Measurements from ENCODE around the gene KIFBP.
"Not testable (repeated sequence)": the region's sequence is repeated elsewhere in the genome, so short reads cannot be mapped to it uniquely, and the experiment has no call there.

Gene KIFBP, protein sequence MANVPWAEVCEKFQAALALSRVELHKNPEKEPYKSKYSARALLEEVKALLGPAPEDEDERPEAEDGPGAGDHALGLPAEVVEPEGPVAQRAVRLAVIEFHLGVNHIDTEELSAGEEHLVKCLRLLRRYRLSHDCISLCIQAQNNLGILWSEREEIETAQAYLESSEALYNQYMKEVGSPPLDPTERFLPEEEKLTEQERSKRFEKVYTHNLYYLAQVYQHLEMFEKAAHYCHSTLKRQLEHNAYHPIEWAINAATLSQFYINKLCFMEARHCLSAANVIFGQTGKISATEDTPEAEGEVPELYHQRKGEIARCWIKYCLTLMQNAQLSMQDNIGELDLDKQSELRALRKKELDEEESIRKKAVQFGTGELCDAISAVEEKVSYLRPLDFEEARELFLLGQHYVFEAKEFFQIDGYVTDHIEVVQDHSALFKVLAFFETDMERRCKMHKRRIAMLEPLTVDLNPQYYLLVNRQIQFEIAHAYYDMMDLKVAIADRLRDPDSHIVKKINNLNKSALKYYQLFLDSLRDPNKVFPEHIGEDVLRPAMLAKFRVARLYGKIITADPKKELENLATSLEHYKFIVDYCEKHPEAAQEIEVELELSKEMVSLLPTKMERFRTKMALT

DNA sequence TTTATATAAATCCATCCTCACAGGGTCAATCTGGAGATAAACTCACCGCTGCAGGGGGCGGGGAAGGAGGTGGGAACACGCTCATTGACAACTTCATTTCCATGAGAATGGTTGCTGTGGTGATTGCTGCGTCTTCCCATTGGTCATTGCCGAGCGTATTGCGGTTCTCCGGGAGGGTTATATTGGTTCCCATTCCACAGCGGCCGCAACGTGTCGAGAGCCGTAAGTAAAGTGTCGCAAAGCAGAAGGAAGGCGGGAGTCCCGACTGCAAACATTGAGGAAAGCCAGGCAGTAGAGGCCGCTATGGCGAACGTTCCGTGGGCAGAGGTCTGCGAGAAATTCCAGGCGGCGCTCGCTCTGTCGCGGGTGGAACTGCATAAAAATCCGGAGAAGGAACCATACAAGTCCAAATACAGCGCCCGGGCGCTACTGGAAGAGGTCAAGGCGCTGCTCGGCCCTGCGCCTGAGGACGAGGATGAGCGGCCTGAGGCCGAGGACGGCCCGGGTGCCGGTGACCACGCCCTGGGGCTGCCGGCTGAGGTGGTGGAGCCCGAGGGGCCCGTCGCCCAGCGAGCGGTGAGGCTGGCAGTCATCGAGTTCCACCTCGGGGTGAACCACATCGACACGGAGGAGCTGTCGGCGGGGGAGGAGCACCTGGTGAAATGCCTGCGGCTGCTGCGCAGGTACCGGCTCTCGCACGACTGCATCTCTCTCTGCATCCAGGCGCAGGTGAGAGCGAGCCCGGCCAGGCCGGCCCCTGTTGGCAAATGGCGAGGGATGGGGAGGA lies at the start of gene KIFBP:
KIFBP (plus strand) TSS at position 274 of the 787 bp plus-strand sequence; CDS start at position 304, 30 bp downstream.
- Mint-ChIP-seq H3K36me3 (peaks cover 20 to 21% of the 10 kb centered on the region in 2 donors), H3K4me3 (peak within 1 kb of the TSS; percentile 96 to 99), H3K27ac (peak within 1 kb of the TSS; percentile 94), H3K9me3 (no peaks in the 10 kb centered on the region), H3K4me1 (peaks cover 17 to 50% of the 10 kb centered on the region in 2 donors), H3K27me3 (no peaks in the 10 kb centered on the region)
- ATAC-seq (replicated peaks) (peak; percentile 88 to 91), DNase-seq (peak; percentile 81)

DNA sequence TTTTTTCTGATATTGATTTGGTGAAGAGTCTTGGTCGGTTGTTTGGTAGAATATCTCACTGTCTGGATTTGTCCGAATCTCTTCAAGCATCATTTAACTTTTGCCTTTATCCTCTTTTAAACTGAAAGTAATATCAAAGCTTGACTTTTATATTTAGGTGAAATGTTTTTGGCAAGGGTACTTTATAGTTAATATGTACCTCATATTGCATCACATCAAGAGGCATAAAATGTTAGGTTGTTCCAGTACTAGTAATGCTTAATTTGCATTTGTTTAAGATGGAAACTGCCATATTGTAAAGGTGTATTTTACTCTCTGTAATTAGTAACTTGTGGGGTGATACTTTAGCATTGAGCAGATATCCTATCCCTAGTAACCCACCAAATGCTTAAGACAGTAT lies 49.7 kb upstream of the KIFBP start:
- DNase-seq (no peak), ATAC-seq (replicated peaks) (no peak)
- Mint-ChIP-seq H3K27ac (no peak overlapping the region), H3K36me3 (peaks cover 17 to 25% of the 10 kb centered on the region in 2 donors), H3K27me3 (no peaks in the 10 kb centered on the region), H3K4me1 (no peaks in the 10 kb centered on the region), H3K4me3 (no peak overlapping the region), H3K9me3 (no peaks in the 10 kb centered on the region)

DNA sequence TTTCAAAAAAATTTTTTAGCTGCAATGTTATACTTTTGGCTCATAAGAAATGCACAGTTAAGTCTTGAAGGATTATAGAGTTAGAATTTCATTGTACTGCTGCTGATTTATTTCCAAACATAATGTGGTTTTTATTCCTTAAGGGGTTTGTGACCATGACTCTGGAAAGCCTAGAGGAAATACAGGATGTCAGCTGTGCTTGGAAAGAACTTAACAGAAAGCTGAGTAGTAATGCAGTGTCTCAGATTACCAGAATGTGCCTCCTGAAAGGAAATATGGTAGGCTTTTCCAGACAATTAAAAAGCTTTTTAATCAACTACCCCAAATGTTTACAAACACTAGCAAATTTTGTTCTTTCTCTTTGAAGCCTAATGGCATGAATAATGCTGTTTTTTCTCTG lies 47.7 kb upstream of the KIFBP start:
- H3K36me3 Mint-ChIP-seq = peaks cover 22 to 30% of the 10 kb centered on the region in 2 donors
- H3K27me3 Mint-ChIP-seq; ATAC-seq (replicated peaks); H3K27ac Mint-ChIP-seq; H3K4me3 Mint-ChIP-seq; DNase-seq; H3K4me1 Mint-ChIP-seq; H3K9me3 Mint-ChIP-seq: not testable (repeated sequence)

DNA sequence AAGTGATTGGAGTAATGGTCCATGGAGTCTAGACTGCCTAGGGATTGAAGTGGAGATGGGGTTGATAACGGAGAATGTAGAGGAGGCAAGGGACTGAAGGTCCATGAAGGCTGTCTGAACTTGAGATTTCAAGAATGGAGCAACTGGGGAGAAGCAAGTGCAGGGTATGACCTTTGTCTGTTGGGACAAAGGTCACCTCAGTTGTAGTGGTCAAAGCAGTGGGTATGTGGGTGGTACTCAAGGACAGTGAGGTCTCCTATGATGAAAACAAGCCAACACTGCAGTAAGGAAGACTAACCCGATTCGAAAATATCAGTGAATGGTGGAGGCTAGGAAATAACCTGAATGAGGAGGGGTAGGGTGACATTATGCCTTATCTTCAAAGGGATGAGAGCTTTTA lies 38.0 kb upstream of the KIFBP start:
- no peak overlapping the region for H3K4me3 Mint-ChIP-seq
- DNase-seq = no peak
- H3K9me3 Mint-ChIP-seq = no peaks in the 10 kb centered on the region

DNA sequence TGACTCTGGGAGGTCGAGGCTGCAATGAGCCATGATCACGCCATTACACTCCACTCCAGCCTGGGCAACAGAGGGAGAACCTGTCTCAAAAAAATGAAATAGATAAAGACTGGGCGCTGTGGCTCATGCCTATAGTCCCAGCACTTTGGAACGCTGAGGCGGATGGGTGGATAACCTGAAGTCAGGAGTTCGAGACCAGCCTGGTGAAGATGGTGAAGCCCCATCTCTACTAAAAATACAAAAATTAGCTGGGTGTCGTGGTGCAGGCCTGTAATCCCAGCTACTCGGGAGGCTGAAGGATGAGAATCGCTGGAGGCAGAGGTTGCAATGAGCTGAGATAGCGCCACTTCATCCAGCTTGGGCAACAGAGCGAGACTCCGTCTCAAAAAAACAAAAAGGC lies 33.7 kb upstream of the KIFBP start:
- Mint-ChIP-seq H3K27me3 (no peaks in the 10 kb centered on the region), H3K4me1 (peaks cover 15 to 27% of the 10 kb centered on the region in 2 donors), H3K4me3 (peak overlapping the region; percentile 44 to 99), H3K36me3 (peaks cover 27 to 36% of the 10 kb centered on the region in 2 donors), H3K27ac (peak overlapping the region; percentile 80), H3K9me3 (no peaks in the 10 kb centered on the region)
- ATAC-seq (replicated peaks) (no peak), DNase-seq (no peak)

More for the DNA sequence above, 38.0 kb upstream of the KIFBP start:
- ATAC-seq (replicated peaks) = no peak
- no peaks in the 10 kb centered on the region for H3K27me3 Mint-ChIP-seq
- no peaks in the 10 kb centered on the region for H3K4me1 Mint-ChIP-seq
- H3K36me3 Mint-ChIP-seq = peaks cover 10 to 18% of the 10 kb centered on the region in 2 donors
- H3K27ac Mint-ChIP-seq = no peak overlapping the region

DNA sequence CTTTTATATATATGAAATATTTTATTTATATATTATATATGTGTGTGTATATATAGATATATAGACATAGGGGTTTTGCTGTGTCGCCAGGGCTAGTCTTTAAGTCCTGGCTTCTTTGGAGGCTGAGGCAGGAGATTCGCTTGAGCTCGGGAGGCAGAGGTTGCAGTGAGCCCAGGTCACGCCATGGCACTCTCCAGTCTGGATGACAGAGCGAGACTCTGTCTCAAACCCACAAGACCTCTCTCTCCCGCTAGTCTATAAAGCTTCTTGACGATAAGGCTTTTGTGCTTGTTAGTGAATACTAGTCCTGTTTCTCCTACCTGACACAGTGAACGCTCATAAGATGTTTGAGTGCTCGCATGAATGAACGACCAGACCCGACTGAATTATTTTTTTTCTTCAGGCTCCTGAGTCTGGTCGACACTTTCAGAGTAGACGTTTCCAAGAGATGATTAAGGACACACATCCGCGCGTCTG lies 33.2 kb upstream of the KIFBP start:
- Mint-ChIP-seq H3K4me3 (peak overlapping the region; percentile 95 to 99), H3K9me3 (no peaks in the 10 kb centered on the region), H3K36me3 (peaks cover 30 to 39% of the 10 kb centered on the region in 2 donors), H3K27me3 (no peaks in the 10 kb centered on the region), H3K4me1 (peaks cover 17 to 31% of the 10 kb centered on the region in 2 donors), H3K27ac (peak overlapping the region; percentile 99)
- ATAC-seq (replicated peaks) = peak; percentile 24 to 34
- DNase-seq = no peak

DNA sequence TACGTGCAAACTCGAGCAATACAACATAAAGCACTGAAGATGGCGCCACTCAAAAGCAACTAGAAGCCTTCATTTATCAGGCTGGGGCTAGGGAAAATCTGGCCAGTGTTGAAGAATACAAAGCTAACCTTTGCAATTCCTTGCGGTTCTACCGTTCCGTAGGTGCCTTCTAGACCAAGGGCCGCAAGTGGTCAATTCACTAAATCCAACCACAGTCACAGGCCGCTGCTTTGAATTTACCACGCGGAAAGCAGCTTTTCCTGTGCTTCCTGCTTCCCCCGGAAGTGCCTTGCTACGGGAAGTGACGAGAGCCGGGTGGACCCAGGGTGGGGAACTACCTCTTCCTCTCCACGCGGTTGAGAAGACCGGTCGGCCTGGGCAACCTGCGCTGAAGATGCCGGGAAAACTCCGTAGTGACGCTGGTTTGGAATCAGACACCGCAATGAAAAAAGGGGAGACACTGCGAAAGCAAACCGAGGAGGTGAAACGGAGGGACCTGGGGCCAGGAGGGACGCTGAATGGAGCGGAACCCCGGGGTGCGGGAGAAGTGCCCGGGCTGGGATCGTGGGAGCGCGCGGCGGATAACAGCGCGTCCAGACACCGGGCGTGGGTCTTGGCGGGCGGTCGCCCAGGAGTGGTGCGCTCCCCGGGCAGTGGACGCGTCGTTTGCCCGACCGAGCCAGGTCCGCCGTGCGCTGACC lies 32.6 kb upstream of the KIFBP start, which contains the start of gene DDX21:
DDX21 (plus strand) TSS at position 339 of the 701 bp plus-strand sequence; CDS start at position 395, 56 bp downstream.
- peak; percentile 90 for DNase-seq
- peak; percentile 89 to 91 for ATAC-seq (replicated peaks)
- Mint-ChIP-seq H3K4me3 (peak within 1 kb of the TSS; percentile 95 to 99), H3K27ac (peak within 1 kb of the TSS; percentile 99), H3K4me1 (peaks cover 17 to 31% of the 10 kb centered on the region in 2 donors), H3K27me3 (no peaks in the 10 kb centered on the region), H3K9me3 (no peaks in the 10 kb centered on the region), H3K36me3 (peaks cover 30 to 39% of the 10 kb centered on the region in 2 donors)

DNA sequence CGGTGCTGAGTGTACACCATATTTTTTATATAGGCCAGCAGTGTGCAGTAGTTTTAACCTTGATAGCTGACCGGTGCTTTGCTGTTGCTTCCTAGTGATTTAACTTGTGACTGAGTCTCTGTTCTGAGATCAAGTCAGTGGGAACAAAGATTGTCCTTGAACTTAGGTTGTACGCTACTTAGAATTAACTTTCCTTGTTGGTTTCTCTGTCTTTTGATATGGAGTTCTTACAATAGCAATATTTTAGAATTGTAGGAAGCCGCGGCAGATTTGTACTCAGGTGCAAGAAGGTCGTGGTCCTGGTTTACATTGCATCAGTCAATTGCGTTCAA lies 31.4 kb upstream of the KIFBP start:
- Mint-ChIP-seq H3K4me3 (peak overlapping the region; percentile 95 to 99), H3K36me3 (peaks cover 30 to 46% of the 10 kb centered on the region in 2 donors), H3K9me3 (no peaks in the 10 kb centered on the region), H3K4me1 (peaks cover 20 to 39% of the 10 kb centered on the region in 2 donors), H3K27me3 (no peaks in the 10 kb centered on the region), H3K27ac (peak overlapping the region; percentile 99)
- DNase-seq = no peak
- ATAC-seq (replicated peaks) = no peak

DNA sequence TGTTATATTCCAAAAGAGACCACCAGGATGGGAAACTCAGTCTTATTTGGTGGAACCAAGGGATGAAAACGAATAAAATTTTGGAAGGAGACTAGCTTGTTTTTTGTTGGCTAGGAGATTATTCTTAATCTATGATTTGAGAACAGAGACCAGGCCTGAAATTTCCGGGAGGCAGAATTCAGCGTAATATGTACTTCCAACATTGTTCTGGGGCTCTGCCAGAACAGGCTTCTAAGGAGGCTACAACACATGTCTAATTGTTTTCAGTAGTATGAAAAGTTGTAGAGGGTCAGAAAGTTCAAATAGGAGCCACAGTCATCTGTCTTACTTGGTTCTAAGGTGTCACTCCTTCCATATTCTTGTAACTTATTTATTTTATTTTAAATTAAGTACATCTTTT lies 30.9 kb upstream of the KIFBP start:
- Mint-ChIP-seq H3K27ac (peak overlapping the region; percentile 99), H3K4me1 (peaks cover 20 to 41% of the 10 kb centered on the region in 2 donors), H3K27me3 (no peaks in the 10 kb centered on the region), H3K4me3 (peak overlapping the region; percentile 95 to 99), H3K36me3 (peaks cover 31 to 47% of the 10 kb centered on the region in 2 donors), H3K9me3 (no peaks in the 10 kb centered on the region)
- DNase-seq = no peak
- ATAC-seq (replicated peaks) = no peak

DNA sequence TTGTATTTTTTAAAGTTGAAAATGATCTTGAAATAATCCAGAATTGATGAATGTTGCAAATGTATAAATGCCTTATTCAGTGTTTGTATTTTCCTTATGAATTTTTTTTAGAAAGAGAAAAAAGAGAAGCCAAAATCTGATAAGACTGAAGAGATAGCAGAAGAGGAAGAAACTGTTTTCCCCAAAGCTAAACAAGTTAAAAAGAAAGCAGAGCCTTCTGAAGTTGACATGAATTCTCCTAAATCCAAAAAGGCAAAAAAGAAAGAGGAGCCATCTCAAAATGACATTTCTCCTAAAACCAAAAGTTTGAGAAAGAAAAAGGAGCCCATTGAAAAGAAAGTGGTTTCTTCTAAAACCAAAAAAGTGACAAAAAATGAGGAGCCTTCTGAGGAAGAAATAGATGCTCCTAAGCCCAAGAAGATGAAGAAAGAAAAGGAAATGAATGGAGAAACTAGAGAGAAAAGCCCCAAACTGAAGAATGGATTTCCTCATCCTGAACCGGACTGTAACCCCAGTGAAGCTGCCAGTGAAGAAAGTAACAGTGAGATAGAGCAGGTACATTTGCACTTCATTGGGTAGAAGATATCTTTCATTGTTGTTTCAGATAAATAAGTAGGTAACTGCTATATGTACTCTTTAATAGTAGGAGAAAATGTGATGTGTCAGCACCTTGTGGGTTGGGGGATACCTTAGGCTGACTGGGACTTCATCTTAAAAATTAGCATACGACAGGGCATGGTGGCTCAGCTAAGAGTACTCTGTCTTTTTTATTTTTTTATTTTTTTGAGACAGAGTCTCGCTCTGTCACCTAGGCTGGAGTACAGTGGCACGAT lies 28.7 kb upstream of the KIFBP start:
- no peak for DNase-seq
- H3K36me3 Mint-ChIP-seq = peaks cover 36 to 50% of the 10 kb centered on the region in 2 donors
- ATAC-seq (replicated peaks) = no peak
- H3K4me1 Mint-ChIP-seq = peaks cover 22 to 41% of the 10 kb centered on the region in 2 donors
- H3K27ac Mint-ChIP-seq = peak overlapping the region; percentile 75
- H3K4me3 Mint-ChIP-seq = peak overlapping the region; percentile 30 to 41
- H3K27me3 Mint-ChIP-seq = no peaks in the 10 kb centered on the region
- no peaks in the 10 kb centered on the region for H3K9me3 Mint-ChIP-seq

DNA sequence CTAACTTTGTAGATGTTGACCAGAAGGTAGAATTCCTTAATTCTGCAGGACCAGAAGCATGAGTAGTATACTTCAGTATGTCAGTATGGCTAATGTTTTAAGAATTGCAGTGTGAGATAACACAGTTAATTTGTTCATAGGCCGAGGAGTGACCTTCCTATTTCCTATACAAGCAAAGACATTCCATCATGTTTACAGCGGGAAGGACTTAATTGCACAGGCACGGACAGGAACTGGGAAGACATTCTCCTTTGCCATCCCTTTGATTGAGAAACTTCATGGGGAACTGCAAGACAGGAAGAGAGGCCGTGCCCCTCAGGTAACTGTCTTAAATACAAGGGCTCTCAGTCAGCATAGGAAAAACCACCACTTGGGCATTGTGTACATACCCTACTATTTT lies 25.5 kb upstream of the KIFBP start:
- peaks cover 17 to 29% of the 10 kb centered on the region in 2 donors for H3K4me1 Mint-ChIP-seq
- peaks cover 31 to 53% of the 10 kb centered on the region in 2 donors for H3K36me3 Mint-ChIP-seq
- no peaks in the 10 kb centered on the region for H3K9me3 Mint-ChIP-seq
- no peaks in the 10 kb centered on the region for H3K27me3 Mint-ChIP-seq
- H3K4me3 Mint-ChIP-seq = no peak overlapping the region
- H3K27ac Mint-ChIP-seq = no peak overlapping the region
- no peak for DNase-seq
- ATAC-seq (replicated peaks) = no peak

DNA sequence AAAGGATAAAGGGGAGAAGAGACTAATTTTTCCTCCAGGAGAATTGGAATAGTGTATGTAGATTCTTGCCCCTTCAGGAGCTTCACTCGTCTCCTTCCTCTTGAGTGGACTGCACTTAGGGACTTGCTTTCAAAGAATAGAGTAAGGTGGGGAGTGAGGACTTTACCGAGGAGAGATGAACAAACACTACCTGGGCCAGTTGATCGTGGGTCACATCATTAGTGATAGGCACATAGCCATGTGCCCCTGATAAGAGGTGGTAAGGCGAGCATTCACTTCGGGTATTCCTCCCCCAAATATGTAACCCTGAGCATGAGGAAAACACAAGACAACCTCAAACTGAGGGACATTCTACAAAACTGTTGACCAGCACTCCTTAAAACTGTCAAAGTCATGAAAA lies 14.6 kb upstream of the KIFBP start:
- no peak overlapping the region for H3K4me3 Mint-ChIP-seq
- no peak overlapping the region for H3K27ac Mint-ChIP-seq
- ATAC-seq (replicated peaks) (no peak), DNase-seq (no peak)
- H3K4me1 Mint-ChIP-seq = peaks cover 0 to 2% of the 10 kb centered on the region in 2 donors
- no peaks in the 10 kb centered on the region for H3K27me3 Mint-ChIP-seq
- peaks cover 41 to 68% of the 10 kb centered on the region in 2 donors for H3K36me3 Mint-ChIP-seq
- no peaks in the 10 kb centered on the region for H3K9me3 Mint-ChIP-seq

DNA sequence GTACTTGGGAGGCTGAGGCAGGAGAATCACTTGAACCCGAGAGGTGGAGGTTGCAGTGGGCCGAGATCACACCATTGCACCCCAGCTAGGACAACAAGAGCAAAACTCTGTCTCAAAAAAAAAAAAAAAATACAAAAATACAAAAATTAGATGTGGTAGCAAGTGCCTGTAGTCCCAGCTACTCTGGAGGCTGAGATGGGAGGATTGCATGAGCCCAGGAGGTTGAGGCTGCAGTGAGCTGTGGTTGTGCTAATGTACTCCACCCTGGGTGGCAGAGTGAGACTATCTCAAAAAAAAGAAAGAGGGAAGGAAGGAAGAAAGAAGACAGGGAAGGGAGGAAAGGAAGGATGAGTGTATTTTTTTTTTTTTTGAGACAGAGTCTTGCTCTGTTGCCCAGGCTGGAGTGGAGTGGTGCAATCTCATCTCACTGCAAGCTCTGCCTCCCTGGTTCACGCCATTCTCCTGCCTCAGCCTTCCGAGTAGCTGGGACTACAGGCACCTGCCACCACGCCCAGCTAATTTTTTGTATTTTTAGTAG lies 12.6 kb upstream of the KIFBP start:
- H3K4me3 Mint-ChIP-seq; H3K9me3 Mint-ChIP-seq; DNase-seq; H3K27ac Mint-ChIP-seq; ATAC-seq (replicated peaks); H3K4me1 Mint-ChIP-seq; H3K27me3 Mint-ChIP-seq: not testable (repeated sequence)
- H3K36me3 Mint-ChIP-seq = peaks cover 44 to 70% of the 10 kb centered on the region in 2 donors
